ENCODE results near the gene ATRAID.

DNA sequence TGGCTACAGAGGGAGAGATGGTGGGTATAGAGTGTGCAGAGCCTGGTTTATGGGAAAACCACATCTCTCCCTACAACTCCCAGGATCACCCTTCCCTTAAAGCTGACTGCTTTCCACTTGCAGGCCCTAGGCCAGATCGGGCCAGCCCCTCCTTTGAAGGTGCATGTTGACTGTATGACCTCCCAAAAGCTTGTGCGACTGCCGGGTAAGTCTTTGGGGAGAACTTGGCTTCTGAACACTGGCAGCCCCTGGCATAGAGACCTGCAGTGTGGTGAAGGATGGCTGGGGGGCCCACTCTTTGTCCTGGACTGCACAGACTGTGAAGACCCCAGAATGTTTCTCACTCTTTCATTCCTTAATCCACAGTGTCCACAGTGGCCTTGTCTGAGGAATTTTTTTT lies 24.8 kb downstream of the ATRAID start:
- TF ChIP-seq CTCF (IDR thresholded peaks at IDR 0.05) (no peak), POLR2A (IDR thresholded peaks at IDR 0.05) (no peak)

Measured in ovary (tissue), 3 donors.